Fibroblast of villous mesenchyme (primary cell): ENCODE data around the gene GNAL. TPM values are rescaled to one million over a fixed set of nuclear protein-coding genes. Genes with fewer than 3 reads are reported as not detected.

Source experiments
- DNase-seq: peaks from one replicate; pipeline ENCODE4 v3.0.0-alpha.2; 2010; ENCODE audit warnings: low read depth
- H3K4me3 ChIP-seq: 2 replicates; pipeline ENCODE4 v1.5.1; 2011; ENCODE audit warnings: low read depth, mild to moderate bottlenecking, low read length
- CTCF ChIP-seq: IDR thresholded peaks from 2 replicates; pipeline ENCODE4 v1.5.1; 2012; ENCODE audit warnings: low read depth, mild to moderate bottlenecking, low read length; ENCODE audit not compliant: insufficient read depth
- total RNA-seq: library from RNA; depleted of rRNA; stranded (reverse); fragments of >200 nt; gene quantifications from 2 replicates; pipeline ENCODE4 v1.2.3, GENCODE V29; 2012

The GNAL gene
- total RNA-seq, 1 donor = under 0.01 TPM

DNA sequence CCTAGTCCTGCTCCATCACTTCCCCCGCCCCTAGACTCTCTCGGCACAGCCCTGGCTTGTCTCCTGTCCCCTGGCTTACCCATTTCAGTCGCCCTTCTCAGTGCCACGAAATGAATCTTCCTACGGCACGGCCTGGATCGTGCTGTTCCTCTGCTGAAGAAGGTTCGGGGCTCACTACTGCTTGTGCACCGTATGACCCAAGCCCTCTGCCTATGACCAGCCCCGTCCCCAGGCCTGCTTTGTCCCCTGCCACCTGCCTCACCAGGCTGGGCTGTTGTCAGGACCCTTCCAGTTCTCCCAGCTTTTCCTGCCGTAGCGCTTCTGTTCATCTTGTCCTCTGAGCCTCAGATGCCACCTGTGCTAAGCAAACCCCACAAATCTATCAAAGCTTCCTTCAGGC, 176.0 kb downstream of the GNAL start:
- DNase-seq = no peak
- TF ChIP-seq CTCF = no peak
- H3K4me3 ChIP-seq = no peak overlapping the region

- DNase-seq = no peak
- H3K4me3 ChIP-seq = no peak overlapping the region
- TF ChIP-seq CTCF = no peak
These were observed 177.3 kb downstream of the GNAL start for GRCh38 chr18:11866329-11866728.

DNA sequence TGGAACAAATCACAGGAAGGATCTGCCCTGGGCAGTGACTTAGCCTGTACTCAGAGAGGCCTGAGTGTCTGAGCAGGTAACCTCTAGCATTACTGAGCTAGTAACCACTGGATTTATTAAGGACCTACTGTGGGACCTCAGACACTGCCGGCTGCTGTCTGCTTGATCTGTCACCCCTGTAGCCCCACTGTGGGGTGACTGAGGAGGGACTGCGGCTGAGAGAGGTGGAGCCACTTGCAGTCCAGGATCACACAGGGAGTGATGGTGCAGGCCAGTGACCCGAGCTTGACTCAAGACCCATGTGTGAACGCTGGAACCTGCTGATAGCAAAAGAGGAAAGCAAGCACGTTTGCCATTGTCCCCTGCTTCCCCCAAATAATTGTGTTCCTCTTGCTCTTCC, 177.7 kb downstream of the GNAL start:
- no peak for DNase-seq
- H3K4me3 ChIP-seq = no peak overlapping the region
- no peak for TF ChIP-seq CTCF

GRCh38 chr18:11868230-11868629, 179.2 kb downstream of the GNAL start:
- no peak overlapping the region for H3K4me3 ChIP-seq
- no peak for DNase-seq
- no peak for TF ChIP-seq CTCF

DNA sequence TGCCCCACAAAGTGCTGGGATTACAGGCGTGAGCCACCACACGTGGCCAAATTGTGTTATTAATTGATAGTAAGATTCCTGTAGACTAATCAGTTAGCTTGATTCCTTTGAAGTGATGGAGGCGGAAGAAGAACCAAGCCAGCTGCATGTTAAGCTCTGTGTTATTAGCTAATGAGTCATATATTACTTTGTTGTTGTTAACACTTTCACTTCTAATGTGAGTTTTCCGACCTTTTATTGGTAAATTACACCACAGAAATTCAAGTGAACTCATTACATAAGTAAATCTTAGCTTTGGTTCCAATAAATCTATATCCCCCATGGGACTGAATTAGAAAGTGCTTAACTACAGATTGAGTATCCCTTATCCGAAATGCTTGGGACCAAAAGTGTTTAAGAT, 182.4 kb downstream of the GNAL start:
- no peak for TF ChIP-seq CTCF
- no peak for DNase-seq
- no peak overlapping the region for H3K4me3 ChIP-seq

DNA sequence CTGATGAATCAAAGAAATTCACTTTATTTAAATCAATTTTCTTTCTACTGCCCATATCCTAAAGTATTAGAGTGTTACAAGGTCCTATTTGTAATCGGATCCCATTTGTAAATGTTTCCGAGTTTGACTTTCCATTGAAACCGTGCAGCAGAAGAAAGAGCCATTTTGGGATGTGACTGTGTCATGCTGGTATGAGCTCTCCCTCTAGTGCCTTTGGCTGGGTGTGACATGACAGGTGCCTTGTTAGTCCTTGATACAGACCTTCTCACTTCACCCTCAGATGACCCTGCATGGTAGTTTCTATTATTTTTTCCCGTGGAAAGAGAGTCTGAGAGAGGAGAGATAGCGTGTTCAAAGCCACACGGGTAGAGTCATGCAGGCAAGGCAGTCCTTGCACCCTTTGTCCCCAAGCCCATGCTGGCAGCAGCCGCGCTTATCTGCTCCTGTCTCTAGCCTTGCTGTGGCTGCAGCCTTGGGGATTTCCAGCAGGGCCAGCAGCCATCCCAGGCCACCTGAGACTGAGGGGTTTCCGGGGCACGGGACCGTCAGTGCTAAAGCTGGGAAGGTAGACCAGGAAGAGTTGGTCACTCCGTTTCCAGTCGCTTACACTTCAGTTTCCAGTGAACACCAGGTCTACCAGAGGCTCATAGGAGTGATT, 183.5 kb downstream of the GNAL start:
- no peak for DNase-seq
- peak; percentile 43 for TF ChIP-seq CTCF
- H3K4me3 ChIP-seq = no peak overlapping the region

DNA sequence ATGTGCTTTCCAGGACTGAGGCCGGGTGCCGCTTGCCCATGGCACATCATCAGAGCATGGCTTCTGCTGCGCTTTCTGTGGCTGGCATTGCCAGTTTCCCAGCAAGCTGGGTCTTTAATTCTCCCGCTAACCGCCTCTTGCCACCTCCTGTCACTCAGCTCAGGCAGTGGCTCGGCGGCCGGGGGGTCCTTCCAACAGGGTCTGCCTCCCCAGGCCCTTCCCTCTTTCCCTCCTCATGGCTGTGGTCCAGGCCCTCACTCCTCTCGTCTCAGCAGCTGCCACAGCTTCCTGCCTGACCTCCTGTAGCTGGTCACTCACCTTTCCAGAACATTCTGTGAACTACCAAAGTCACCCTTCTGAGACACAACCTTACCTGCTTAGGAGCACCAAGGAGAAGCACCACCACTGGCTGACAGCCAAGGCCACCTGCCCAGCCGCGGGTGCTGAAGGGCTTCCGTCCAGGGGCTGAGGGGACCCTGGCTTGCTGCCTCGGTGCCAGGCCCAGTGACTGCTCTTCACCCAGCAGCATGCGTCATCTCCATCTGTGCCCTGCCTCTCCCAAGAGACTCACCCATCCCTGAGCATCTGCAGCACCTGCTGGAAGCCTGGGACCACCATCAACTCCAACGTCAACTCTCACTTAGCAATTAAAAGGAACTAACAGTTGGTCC, 184.7 kb downstream of the GNAL start:
- H3K4me3 ChIP-seq = no peak overlapping the region
- no peak for TF ChIP-seq CTCF
- no peak for DNase-seq
